Ovary (tissue), 9 donors: ENCODE results near the gene TSPAN14. TPM values are rescaled to one million over a fixed set of nuclear protein-coding genes. Genes with fewer than 3 reads are reported as not detected.

Source experiments
- DNase-seq, 5 donors: peaks; one replicate each; pipeline ENCODE4 v3.0.0-alpha.2; 2019 to 2020
- H3K27ac ChIP-seq, 2 donors: fragments of 200-600 bp; one replicate each; pipeline versions ENCODE4 v1.5.1 to v1.8.0; 2019 to 2022
- H3K27me3 ChIP-seq: fragments of 200-600 bp; one replicate; pipeline ENCODE4 v1.8.0; 2022
- H3K36me3 ChIP-seq: fragments of 200-600 bp; sonication (generic); one replicate; pipeline ENCODE4 v1.5.1; 2019
- H3K4me1 ChIP-seq: one replicate; pipeline ENCODE4 v1.8.1; 2013; ENCODE audit warnings: mild to moderate bottlenecking, moderate library complexity; ENCODE audit not compliant: insufficient read depth
- H3K4me3 ChIP-seq: fragments of 200-600 bp; sonication (generic); one replicate; pipeline ENCODE4 v1.5.1; 2017
- H3K9me3 ChIP-seq, 2 donors: fragments of 200-600 bp in 1 of 2; sonication (generic) in 1 of 2; one replicate each; pipeline versions ENCODE4 v1.5.1 to v1.8.1; 2013 to 2019; ENCODE audit warnings: mild to moderate bottlenecking in 1 of 2, moderate library complexity in 1 of 2
- CTCF ChIP-seq, 3 donors: fragments of 450-650 bp in 2 of 3; fragments of 200-600 bp in 1 of 3; IDR thresholded peaks; one replicate each; pipeline versions ENCODE4 v1.5.1 to v1.8.0; 2016 to 2022; ENCODE audit warnings: antibody characterized with exemption in 3 of 3, mild to moderate bottlenecking in 1 of 3
- EP300 ChIP-seq: sonication (generic); formaldehyde crosslinking; IDR thresholded peaks from one replicate; pipeline ENCODE4 v1.6.1; 2017; ENCODE audit warnings: antibody characterized with exemption
- POLR2A ChIP-seq: fragments of 450-650 bp; IDR thresholded peaks from one replicate; pipeline ENCODE4 v1.6.1; 2017; ENCODE audit warnings: antibody characterized with exemption, mild to moderate bottlenecking, moderate library complexity
- WGBS, 3 donors: extraction: QIAGEN DNeasy Blood & Tissue Kit in 1 of 3; methylation state at CpG; one replicate each; pipeline versions ENCODE4 v1.1.5 to v1.1.7; 2013 to 2017; 5-methylcytosine and 5-hydroxymethylcytosine counted together
- intact Hi-C, 4 donors: fragments of 100-400 bp; cut with DNase I; formaldehyde crosslinking; loops; one replicate each; pipeline versions ENCODE4 v1.11.0 to v1.15.1; 2022 to 2023
- polyA plus RNA-seq, 2 donors: library from polyadenylated mRNA; stranded (reverse); fragments of 200-250 nt in 1 of 2; fragments of 350-450 nt in 1 of 2; fragmentation: Illumina TruSeq in 1 of 2; extraction: RNeasy Lipid Tissue Mini Kit (QIAGEN cat#74804) in 1 of 2; gene quantifications; one replicate each; pipeline ENCODE4 v1.2.3, GENCODE V29; 2013 to 2014
- total RNA-seq, 7 donors: library from RNA; depleted of rRNA in 2 of 7; stranded (reverse); fragments of >200 nt in 2 of 7; fragmentation: NEBNext Ultra II Directional in 3 of 7; extraction: Animal tissue kit (Norgen Biotek cat#: 25700) in 3 of 7; gene quantifications; one replicate each; pipeline versions ENCODE4 v1.1.0 to v1.2.4, GENCODE V29; 2016 to 2023
- donor health status: DM: no; HTN: no; CAD: no; lungs with moderate emphysema.
- donor health status: DM: no; HTN: no; CAD: no.
- donor health status: Bipolar disorder and iron deficiency.
- donor health status: DM: yes; HTN: yes; CAD: no.
- donor health status: DM: no; HTN: no; CAD: no.
- donor health status: DM: yes; HTN: yes; CAD: no.

The TSPAN14 gene
- total and polyA plus RNA-seq, 9 donors, result 35.4 to 103 (median 74.8) TPM

GRCh38 chr10:80484243-80484642, 30.1 kb downstream of the TSPAN14 start:
- Histone ChIP-seq H3K9me3 (no peaks in the 10 kb centered on the region), H3K27ac (no peak overlapping the region), H3K36me3 (no peaks in the 10 kb centered on the region), H3K4me3 (no peak overlapping the region), H3K4me1 (peaks cover 20% of the 10 kb centered on the region), H3K27me3 (no peaks in the 10 kb centered on the region)
- intact Hi-C loops, result no loop called here
- WGBS, 3 donors, result 61 to 74% (median 73%) methylated on average over 6 of the region's 6 CpGs
- TF ChIP-seq CTCF (IDR thresholded peaks at IDR 0.05) (no peak), POLR2A (no peak), EP300 (no peak)
- no peak for DNase-seq

- Histone ChIP-seq H3K27ac (no peak overlapping the region), H3K9me3 (no peaks in the 10 kb centered on the region), H3K36me3 (no peaks in the 10 kb centered on the region), H3K4me1 (peaks cover 20% of the 10 kb centered on the region), H3K27me3 (no peaks in the 10 kb centered on the region), H3K4me3 (no peak overlapping the region)
- intact Hi-C loops, result no loop called here
- no peak for DNase-seq
- TF ChIP-seq CTCF (IDR thresholded peaks at IDR 0.05) (no peak), POLR2A (no peak), EP300 (no peak)
Measured at GRCh38 chr10:80484676-80485075, 30.6 kb downstream of the TSPAN14 start.

GRCh38 chr10:80485076-80485945, 31.2 kb downstream of the TSPAN14 start:
- intact Hi-C loops, result no loop called here
- H3K27me3 ChIP-seq, result no peaks in the 10 kb centered on the region
- H3K4me1 ChIP-seq, result peaks cover 20% of the 10 kb centered on the region
- H3K4me3 ChIP-seq, result no peak overlapping the region
- no peak overlapping the region for H3K27ac ChIP-seq
- no peaks in the 10 kb centered on the region for H3K9me3 ChIP-seq
- H3K36me3 ChIP-seq, result no peaks in the 10 kb centered on the region
- DNase-seq, result no peak
- TF ChIP-seq POLR2A (no peak), CTCF (IDR thresholded peaks at IDR 0.05) (no peak), EP300 (no peak)
- WGBS, 3 donors, result 79 to 81% (median 80%) methylated on average over 10 of the region's 10 CpGs

GRCh38 chr10:80485946-80486764, 32.0 kb downstream of the TSPAN14 start:
- H3K36me3 ChIP-seq, result no peaks in the 10 kb centered on the region
- H3K9me3 ChIP-seq, result no peaks in the 10 kb centered on the region
- DNase-seq, result no peak
- intact Hi-C loops, result no loop called here
- peaks cover 20% of the 10 kb centered on the region for H3K4me1 ChIP-seq
- no peaks in the 10 kb centered on the region for H3K27me3 ChIP-seq
- no peak overlapping the region for H3K4me3 ChIP-seq
- TF ChIP-seq EP300 (no peak), POLR2A (no peak), CTCF (IDR thresholded peaks at IDR 0.05) (no peak)
- WGBS, 3 donors, result 83 to 87% (median 84%) methylated on average over 17 of the region's 17 CpGs
- H3K27ac ChIP-seq, result no peak overlapping the region
